OCI-LY7 (cell line): Measurements from ENCODE around the gene ZNF783. TPM values are rescaled to one million over a fixed set of nuclear protein-coding genes. Genes with fewer than 3 reads are reported as not detected.

Source experiments
- BruUV-seq: library from RNA; stranded (reverse); fragments of 400-500 nt; replicated peaks from 2 replicates; lab custom pipeline; 2021; lab: Mats Ljungman, UMichigan
- CTCF ChIA-PET: fragments of 300-600 bp; sonication (Branson Sonifier 250); formaldehyde crosslinking; loops from one replicate; lab custom pipeline; 2022; ENCODE audit warnings: antibody characterized with exemption; ENCODE audit not compliant: unreplicated experiment; lab: Charles Lee
- POLR2A ChIA-PET: fragments of 300-600 bp; sonication (Branson Sonifier 250); formaldehyde crosslinking; loops from one replicate; lab custom pipeline; 2022; ENCODE audit warnings: antibody characterized with exemption; lab: Charles Lee
- DNase-seq: peaks from one replicate; pipeline ENCODE4 v3.0.0-alpha.2; 2015; ENCODE audit warnings: low spot score
- H2AFZ ChIP-seq: fragments of 200-600 bp; sonication (generic), shearing (Covaris generic); 2 replicates; pipeline ENCODE4 v1.6.1; 2014; ENCODE audit warnings: mild to moderate bottlenecking, antibody characterized with exemption, low read length, moderate library complexity
- H3K27ac ChIP-seq: fragments of 200-600 bp; sonication (generic); 2 replicates; pipeline ENCODE4 v1.5.1; 2014; ENCODE audit warnings: mixed run types, low read depth, mild to moderate bottlenecking, moderate library complexity, low read length, inconsistent platforms; ENCODE audit not compliant: poor library complexity, severe bottlenecking
- H3K36me3 ChIP-seq: fragments of 200-600 bp; sonication (generic); 2 replicates; pipeline ENCODE4 v1.6.1; 2014; ENCODE audit warnings: mild to moderate bottlenecking, antibody characterized with exemption, low read length, moderate library complexity, mixed read lengths; ENCODE audit not compliant: insufficient read depth
- H3K4me1 ChIP-seq: fragments of 200-600 bp; sonication (generic); 2 replicates; pipeline ENCODE4 v1.5.1; 2014; ENCODE audit warnings: mild to moderate bottlenecking, low read length; ENCODE audit not compliant: insufficient read depth, poor library complexity, severe bottlenecking
- H3K4me2 ChIP-seq: fragments of 200-600 bp; sonication (generic); 2 replicates; pipeline ENCODE4 v1.6.1; 2014; ENCODE audit warnings: mild to moderate bottlenecking, low read length
- H3K4me3 ChIP-seq: fragments of 200-600 bp; sonication (generic); 2 replicates; pipeline ENCODE4 v1.5.1; 2014; ENCODE audit warnings: mild to moderate bottlenecking, low read depth, low read length; ENCODE audit not compliant: poor library complexity, severe bottlenecking
- H3K79me2 ChIP-seq: fragments of 200-600 bp; sonication (generic); 2 replicates; pipeline ENCODE4 v1.6.1; 2016; ENCODE audit warnings: low read depth, mild to moderate bottlenecking, low read length, moderate library complexity, mixed read lengths; ENCODE audit not compliant: insufficient read depth
- H3K9me2 ChIP-seq: fragments of 200-600 bp; sonication (generic); 2 replicates; pipeline ENCODE4 v1.6.1; 2016; ENCODE audit warnings: mild to moderate bottlenecking, low read length, mixed read lengths; ENCODE audit not compliant: insufficient read depth
- H3K9me3 ChIP-seq: fragments of 200-600 bp; sonication (generic); 2 replicates; pipeline ENCODE4 v1.6.1; 2014; ENCODE audit warnings: mild to moderate bottlenecking, mixed run types, low read length, mixed read lengths
- H4K20me1 ChIP-seq: fragments of 200-600 bp; sonication (generic); 2 replicates; pipeline ENCODE4 v1.6.1; 2014; ENCODE audit warnings: mild to moderate bottlenecking, antibody characterized with exemption, low read length, moderate library complexity, mixed read lengths; ENCODE audit not compliant: insufficient read depth
- CTCF ChIP-seq: fragments of 200-600 bp; sonication (generic); conservative IDR thresholded peaks from 2 replicates; pipeline ENCODE4 v1.5.1; 2014; ENCODE audit warnings: mild to moderate bottlenecking, antibody characterized with exemption, low read length, moderate library complexity, mixed read lengths
- EZH2phosphoT487 ChIP-seq: fragments of 200-600 bp; sonication (generic); IDR thresholded peaks from 2 replicates; pipeline ENCODE4 v1.6.1; 2018; ENCODE audit warnings: low read depth, borderline replicate concordance, mild to moderate bottlenecking, mixed run types, antibody characterized with exemption, low read length, moderate library complexity, mixed read lengths
- intact Hi-C: fragments of 100-400 bp; cut with micrococcal nuclease; formaldehyde crosslinking; loops from one replicate; pipeline ENCODE4 v1.10.0; 2022; ENCODE audit not compliant: unreplicated experiment
- total RNA-seq, 2 experiments: library from RNA; depleted of rRNA in 1 of 2; stranded (reverse); fragments of >200 nt in 1 of 2; shearing (Covaris generic) in 1 of 2; gene quantifications; 2 replicates each; pipeline ENCODE4 v1.2.3, GENCODE V29; 2014 to 2022

ZNF783 gene
- total RNA-seq, 2 experiments from 2014 or later, result 13.1 to 18.8 TPM

DNA sequence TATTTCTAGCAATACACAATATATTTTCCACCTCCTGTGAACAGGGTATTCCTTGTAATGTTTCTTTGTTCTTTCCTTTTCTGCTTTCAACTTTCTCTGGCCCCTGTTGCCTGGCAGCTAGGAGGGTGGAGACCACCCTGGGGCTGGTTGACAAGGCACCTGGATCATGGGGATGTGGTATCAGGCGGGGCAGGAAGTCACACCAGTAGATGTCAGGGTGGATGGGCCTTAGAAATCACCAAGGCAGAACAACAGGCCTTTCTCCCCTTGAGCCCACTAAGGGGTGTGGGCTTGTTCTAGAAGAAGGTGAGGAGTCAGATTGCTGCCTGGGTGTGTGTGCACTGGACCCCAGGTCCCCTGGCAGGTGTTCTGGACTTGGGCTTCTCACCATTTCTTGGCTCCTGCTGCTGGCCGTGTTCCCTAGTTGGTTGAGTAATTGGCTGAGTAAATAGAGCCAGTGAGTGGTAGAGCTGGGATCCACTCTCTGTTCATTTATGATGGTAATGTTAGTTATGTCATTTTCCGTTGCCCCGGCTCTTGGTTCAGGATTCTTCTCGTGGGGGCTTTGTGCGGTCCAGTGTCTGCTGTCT, 24.9 kb downstream of the ZNF783 start:
- no TSS peak for BruUV-seq
- H3K4me1 ChIP-seq, result peaks cover 34% of the 10 kb centered on the region
- TF ChIP-seq CTCF, result no peak
- no peak for TF ChIP-seq EZH2phosphoT487
- H2AFZ ChIP-seq, result no peak overlapping the region
- no peaks in the 10 kb centered on the region for H3K79me2 ChIP-seq
- CTCF ChIA-PET, result no interaction called here
- no peaks in the 10 kb centered on the region for H3K36me3 ChIP-seq
- no peak overlapping the region for H3K4me2 ChIP-seq
- no peaks in the 10 kb centered on the region for H3K9me2 ChIP-seq
- H3K27ac ChIP-seq, result no peak overlapping the region
- intact Hi-C loops, result no loop called here
- POLR2A ChIA-PET, result no interaction called here
- no peaks in the 10 kb centered on the region for H3K9me3 ChIP-seq
- DNase-seq, result peak; percentile 35
- H3K4me3 ChIP-seq, result no peak overlapping the region
- peaks cover 4% of the 10 kb centered on the region; the same call in 1 of the 2 replicates for H4K20me1 ChIP-seq

- no peaks in the 10 kb centered on the region for H3K36me3 ChIP-seq
- no peak overlapping the region for H3K4me2 ChIP-seq
- CTCF ChIA-PET, result no interaction called here
- no peak overlapping the region for H3K27ac ChIP-seq
- TF ChIP-seq CTCF (no peak), EZH2phosphoT487 (no peak)
- no TSS peak for BruUV-seq
- intact Hi-C loops, result no loop called here
- peaks cover 34% of the 10 kb centered on the region for H3K4me1 ChIP-seq
- H3K79me2 ChIP-seq, result no peaks in the 10 kb centered on the region
- no peak overlapping the region for H2AFZ ChIP-seq
- POLR2A ChIA-PET, result no interaction called here
- peaks cover 4% of the 10 kb centered on the region; the same call in 1 of the 2 replicates for H4K20me1 ChIP-seq
- no peak for DNase-seq
- no peaks in the 10 kb centered on the region for H3K9me3 ChIP-seq
- no peak overlapping the region for H3K4me3 ChIP-seq
- no peaks in the 10 kb centered on the region for H3K9me2 ChIP-seq
These were observed 25.6 kb downstream of the ZNF783 start for GRCh38 chr7:149287622-149288021.

DNA sequence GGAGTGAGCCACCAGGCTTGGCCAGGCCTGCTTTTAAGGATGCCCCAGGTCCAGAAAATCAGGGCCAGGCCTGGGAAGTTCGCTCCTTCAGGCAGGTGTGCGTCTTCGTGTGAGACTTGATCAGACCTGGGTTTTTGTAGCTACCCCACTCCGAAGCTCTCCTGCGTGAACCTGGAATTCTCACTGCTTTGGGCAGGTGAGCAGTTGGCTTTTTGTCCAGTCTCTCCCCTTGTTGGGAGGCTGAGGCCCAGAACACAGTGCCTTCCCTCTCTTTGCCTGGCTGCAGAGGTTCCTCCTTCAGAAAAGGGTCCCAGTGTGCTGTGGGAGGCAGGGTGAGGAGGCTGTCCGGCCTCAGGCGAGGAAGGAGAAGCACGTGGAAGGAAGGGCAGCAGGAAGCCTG, 27.3 kb downstream of the ZNF783 start:
- Histone ChIP-seq H3K36me3 (no peaks in the 10 kb centered on the region), H3K27ac (no peak overlapping the region), H2AFZ (no peak overlapping the region), H3K4me2 (no peak overlapping the region), H3K4me1 (peaks cover 27% of the 10 kb centered on the region), H3K79me2 (no peaks in the 10 kb centered on the region), H3K9me3 (no peaks in the 10 kb centered on the region), H3K4me3 (no peak overlapping the region), H3K9me2 (no peaks in the 10 kb centered on the region), H4K20me1 (peaks cover 4% of the 10 kb centered on the region; the same call in 1 of the 2 replicates)
- no peak for DNase-seq
- no TSS peak for BruUV-seq
- POLR2A ChIA-PET, result interaction anchor here (0.7 kb wide), 1 partner anchor 10 kb away, joined by 6 read pairs; no protein-coding TSS in a partner anchor
- intact Hi-C loops, result no loop called here
- CTCF ChIA-PET, result no interaction called here
- TF ChIP-seq CTCF (no peak), EZH2phosphoT487 (no peak)
